ENCODE data around the gene MACIR. TPM values are rescaled to one million over a fixed set of nuclear protein-coding genes. Genes with fewer than 3 reads are reported as not detected.
"Not testable (repeated sequence)": the region's sequence is repeated elsewhere in the genome, so short reads cannot be mapped to it uniquely, and the experiment has no call there.

The MACIR gene
- total RNA-seq, 4 donors from 2014 or later, result 4.1 to 42.7 (median 24.1) TPM

GRCh38 chr5:103216697-103217096, 41.9 kb upstream of the MACIR start:
- H3K4me3 ChIP-seq, result no peak overlapping the region
- H3K27ac ChIP-seq, result no peak overlapping the region
- DNase-seq, result no peak
- H3K4me1 ChIP-seq, result no peaks in the 10 kb centered on the region
- H3K36me3 ChIP-seq, result no peaks in the 10 kb centered on the region
- H3K9me3 ChIP-seq, result no peaks in the 10 kb centered on the region
- TF ChIP-seq, protein P1, sequence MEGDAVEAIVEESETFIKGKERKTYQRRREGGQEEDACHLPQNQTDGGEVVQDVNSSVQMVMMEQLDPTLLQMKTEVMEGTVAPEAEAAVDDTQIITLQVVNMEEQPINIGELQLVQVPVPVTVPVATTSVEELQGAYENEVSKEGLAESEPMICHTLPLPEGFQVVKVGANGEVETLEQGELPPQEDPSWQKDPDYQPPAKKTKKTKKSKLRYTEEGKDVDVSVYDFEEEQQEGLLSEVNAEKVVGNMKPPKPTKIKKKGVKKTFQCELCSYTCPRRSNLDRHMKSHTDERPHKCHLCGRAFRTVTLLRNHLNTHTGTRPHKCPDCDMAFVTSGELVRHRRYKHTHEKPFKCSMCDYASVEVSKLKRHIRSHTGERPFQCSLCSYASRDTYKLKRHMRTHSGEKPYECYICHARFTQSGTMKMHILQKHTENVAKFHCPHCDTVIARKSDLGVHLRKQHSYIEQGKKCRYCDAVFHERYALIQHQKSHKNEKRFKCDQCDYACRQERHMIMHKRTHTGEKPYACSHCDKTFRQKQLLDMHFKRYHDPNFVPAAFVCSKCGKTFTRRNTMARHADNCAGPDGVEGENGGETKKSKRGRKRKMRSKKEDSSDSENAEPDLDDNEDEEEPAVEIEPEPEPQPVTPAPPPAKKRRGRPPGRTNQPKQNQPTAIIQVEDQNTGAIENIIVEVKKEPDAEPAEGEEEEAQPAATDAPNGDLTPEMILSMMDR (IDR thresholded peaks at IDR 0.05), result no peak
- no peak for TF ChIP-seq POLR2A (IDR thresholded peaks at IDR 0.05)
- no peaks in the 10 kb centered on the region for H3K27me3 ChIP-seq

- TF ChIP-seq, protein P1 (IDR thresholded peaks at IDR 0.05), result no peak
- TF ChIP-seq POLR2A (IDR thresholded peaks at IDR 0.05), result no peak
Observed at GRCh38 chr5:103217101-103217500, 41.5 kb upstream of the MACIR start.

GRCh38 chr5:103218164-103218563, 40.4 kb upstream of the MACIR start:
- TF ChIP-seq, protein P1 (IDR thresholded peaks at IDR 0.05), result no peak
- TF ChIP-seq POLR2A (IDR thresholded peaks at IDR 0.05), result no peak
- no peak for DNase-seq
- H3K27me3 ChIP-seq, result no peaks in the 10 kb centered on the region
- H3K9me3 ChIP-seq, result no peaks in the 10 kb centered on the region
- no peaks in the 10 kb centered on the region for H3K36me3 ChIP-seq
- no peaks in the 10 kb centered on the region for H3K4me1 ChIP-seq
- H3K4me3 ChIP-seq, result no peak overlapping the region
- no peak overlapping the region for H3K27ac ChIP-seq

More at GRCh38 chr5:103217101-103217500, 41.5 kb upstream of the MACIR start:
- Histone ChIP-seq H3K27me3 (no peaks in the 10 kb centered on the region), H3K4me1 (no peaks in the 10 kb centered on the region), H3K27ac (no peak overlapping the region), H3K36me3 (no peaks in the 10 kb centered on the region), H3K9me3 (no peaks in the 10 kb centered on the region), H3K4me3 (no peak overlapping the region)
- no peak for DNase-seq

- not testable (repeated sequence) for H3K27me3 ChIP-seq, H3K4me3 ChIP-seq, H3K36me3 ChIP-seq, DNase-seq, H3K4me1 ChIP-seq, H3K27ac ChIP-seq, H3K9me3 ChIP-seq
Observed at GRCh38 chr5:103219074-103219473, 39.5 kb upstream of the MACIR start.

DNA sequence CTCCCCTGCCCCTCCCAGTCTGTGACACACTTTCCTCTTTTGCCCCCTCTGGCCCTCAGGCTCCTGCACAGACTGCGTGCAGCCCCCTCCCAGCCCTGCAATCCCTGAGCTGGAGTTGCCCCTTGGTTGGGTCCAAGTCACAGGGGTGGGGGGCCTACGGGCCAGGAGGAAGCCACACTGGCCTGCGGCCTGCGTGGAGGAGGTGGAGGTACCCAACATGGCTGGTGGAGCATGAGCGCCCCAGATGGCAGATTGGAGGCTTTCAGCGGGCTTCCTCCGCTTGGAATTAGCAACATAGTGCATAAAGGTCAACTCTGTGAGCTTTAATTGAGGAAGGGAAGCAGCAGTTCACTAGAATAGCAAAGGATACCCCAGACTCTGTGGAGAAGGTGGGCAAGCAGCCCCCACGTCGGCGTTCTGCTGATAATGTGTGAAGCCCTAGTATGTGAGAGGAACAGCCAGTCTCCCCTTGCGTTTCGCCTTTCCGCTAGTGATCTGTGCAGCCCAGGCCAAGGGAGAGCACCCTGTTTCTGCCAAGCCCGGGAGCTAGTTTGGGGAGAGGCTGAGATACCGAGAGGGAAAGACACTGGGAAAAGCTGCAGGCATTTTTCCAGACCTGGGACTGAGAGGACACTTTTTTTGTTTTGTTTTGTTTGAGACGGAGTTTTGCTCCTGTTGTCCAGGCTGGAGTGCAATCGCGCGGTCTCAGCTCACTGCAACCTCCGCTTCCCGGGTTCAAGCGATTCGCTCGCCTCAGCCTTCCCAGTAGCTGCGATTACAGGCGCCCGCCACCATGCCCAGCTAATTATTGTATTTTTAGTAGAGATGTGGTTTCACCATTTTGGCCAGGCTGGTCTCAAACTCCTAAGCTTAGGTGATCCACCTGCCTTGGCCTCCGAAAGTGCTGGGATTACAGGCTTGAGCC, 35.3 kb upstream of the MACIR start:
- H3K9me3 ChIP-seq, result no peaks in the 10 kb centered on the region
- H3K36me3 ChIP-seq, result no peaks in the 10 kb centered on the region
- no peaks in the 10 kb centered on the region for H3K4me1 ChIP-seq
- no peak overlapping the region for H3K4me3 ChIP-seq
- H3K27ac ChIP-seq, result no peak overlapping the region
- no peaks in the 10 kb centered on the region for H3K27me3 ChIP-seq
- TF ChIP-seq POLR2A (IDR thresholded peaks at IDR 0.05), result no peak
- TF ChIP-seq, protein P1 (IDR thresholded peaks at IDR 0.05), result no peak
- no peak for DNase-seq

DNA sequence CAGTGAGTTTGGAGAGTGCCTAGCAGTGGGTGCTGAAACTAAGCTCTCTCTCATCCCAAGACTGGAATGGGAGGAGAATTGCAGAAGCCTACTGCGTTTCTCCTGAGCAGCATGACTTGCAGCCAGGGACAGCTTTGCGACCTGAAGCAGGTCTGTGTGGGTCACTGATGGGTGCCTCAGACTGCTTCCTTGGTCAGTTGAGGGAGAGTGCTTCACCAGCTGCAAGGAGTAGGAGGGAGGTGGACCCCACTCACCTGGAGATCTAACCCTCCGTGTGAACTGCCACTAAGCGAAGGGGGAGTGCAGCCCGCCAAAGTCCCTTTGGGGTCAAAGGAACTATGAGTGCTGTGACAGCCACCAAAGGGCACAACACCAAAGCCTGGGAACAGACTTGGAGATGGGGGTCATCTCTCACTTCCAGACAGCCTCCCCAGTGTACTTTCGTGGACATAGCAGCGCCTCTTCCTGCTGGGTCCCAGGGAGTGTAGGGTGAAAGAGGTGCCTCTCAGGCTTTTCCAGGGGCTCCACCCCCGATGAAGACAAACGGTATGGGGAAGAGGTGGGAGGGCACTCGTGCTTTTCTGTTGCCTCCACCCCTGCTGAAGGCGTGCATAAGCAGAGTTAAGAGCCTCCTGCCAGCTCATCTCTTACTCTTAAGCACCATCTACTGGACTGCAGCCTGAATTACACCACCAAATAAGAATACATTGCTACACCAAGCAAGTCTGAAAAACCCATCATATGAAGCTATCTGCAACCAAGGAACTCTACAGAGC, 34.3 kb upstream of the MACIR start:
- Histone ChIP-seq H3K4me1 (no peaks in the 10 kb centered on the region), H3K36me3 (no peaks in the 10 kb centered on the region), H3K9me3 (no peaks in the 10 kb centered on the region), H3K4me3 (no peak overlapping the region), H3K27me3 (no peaks in the 10 kb centered on the region), H3K27ac (no peak overlapping the region)
- TF ChIP-seq, protein P1 (IDR thresholded peaks at IDR 0.05), result peak in 5 of 6 experiments; percentile 11 to 80 (median 75)
- no peak for TF ChIP-seq POLR2A (IDR thresholded peaks at IDR 0.05)
- DNase-seq, result peak in 2 of 3 donors; percentile 50 to 63
